Neural cell (in vitro differentiated cells): ENCODE data around the gene SUCLG2.

Experiments used
- CTCF ChIP-seq: fragments of 450-650 bp; IDR thresholded peaks from 2 replicates; pipeline ENCODE4 v1.5.1; 2014; ENCODE audit warnings: antibody characterized with exemption, mild to moderate bottlenecking, moderate library complexity; ENCODE audit not compliant: poor library complexity, severe bottlenecking
- EP300 ChIP-seq: fragments of 450-650 bp; conservative IDR thresholded peaks from 2 replicates; pipeline ENCODE4 v1.6.1; 2014; ENCODE audit warnings: antibody characterized with exemption, mild to moderate bottlenecking, moderate library complexity; ENCODE audit not compliant: poor library complexity, severe bottlenecking
- EZH2 ChIP-seq: fragments of 200-600, 300-800 bp; shearing (Covaris generic), sonication (generic); IDR thresholded peaks from 2 replicates; pipeline ENCODE4 v1.6.1; 2014; ENCODE audit warnings: antibody characterized with exemption, low read length, borderline replicate concordance, mild to moderate bottlenecking; ENCODE audit not compliant: insufficient read depth, poor library complexity, severe bottlenecking
- MXI1 ChIP-seq: fragments of 450-650 bp; conservative IDR thresholded peaks from 2 replicates; pipeline ENCODE4 v1.6.1; 2014; ENCODE audit warnings: antibody characterized with exemption, mild to moderate bottlenecking; ENCODE audit not compliant: poor library complexity, severe bottlenecking
- TAF1 ChIP-seq: IDR thresholded peaks from 2 replicates; pipeline ENCODE4 v1.6.1; 2012; ENCODE audit warnings: low read depth

GRCh38 chr3:67689806-67690205 is 35.4 kb upstream of the SUCLG2 start:
- TF ChIP-seq CTCF (no peak), MXI1 (no peak), EZH2 (no peak), TAF1 (no peak), EP300 (no peak)
